Measurements from ENCODE around the gene TLK1.

- TF ChIP-seq GATA2 (IDR thresholded peaks at IDR 0.05; ENCODE audit: low read depth, low read length) = no peak
- TF ChIP-seq GATA3 (IDR thresholded peaks at IDR 0.05; ENCODE audit: low read depth, low read length) = no peak
These were observed 14.1 kb downstream of the TLK1 start for GRCh38 chr2:171146633-171147032.
